HepG2 (cell line): ENCODE measurements around the gene BMI1. TPM values are rescaled to one million over a fixed set of nuclear protein-coding genes. Genes with fewer than 3 reads are reported as not detected.

ENCODE experiments used
- MED13 ChIP-seq: sonication (generic); formaldehyde crosslinking; IDR thresholded peaks from 2 replicates; pipeline ENCODE4 v1.5.0; 2020; ENCODE audit warnings: missing genetic modification reagents
- MXD3 ChIP-seq: IDR thresholded peaks from 2 replicates; pipeline ENCODE4 v1.6.1; 2016; ENCODE audit warnings: mild to moderate bottlenecking, missing biosample characterization, missing genetic modification reagents
- MXD4 ChIP-seq: IDR thresholded peaks from 2 replicates; pipeline ENCODE4 v1.6.1; 2016; ENCODE audit warnings: mild to moderate bottlenecking, missing biosample characterization, missing genetic modification reagents
- RFXAP ChIP-seq: sonication (generic); formaldehyde crosslinking; IDR thresholded peaks from 2 replicates; pipeline ENCODE4 v1.4.0; 2020; ENCODE audit warnings: missing genetic modification reagents, borderline replicate concordance
- SMARCE1 ChIP-seq: fragments of 450-650 bp; IDR thresholded peaks from 2 replicates; pipeline ENCODE4 v1.6.1; 2017; ENCODE audit warnings: borderline replicate concordance
- SP1 ChIP-seq, 2 experiments: fragments of 450-650 bp in 1 of 2; sonication (generic) in 1 of 2; formaldehyde crosslinking in 1 of 2; IDR thresholded peaks; 2 replicates each; pipeline versions ENCODE4 v1.4.0 to v1.6.1; 2016 to 2020; ENCODE audit warnings: missing genetic modification reagents in 1 of 2
- ZNF225 ChIP-seq: sonication (generic); formaldehyde crosslinking; IDR thresholded peaks from 2 replicates; pipeline ENCODE4 v1.4.0; 2020; ENCODE audit warnings: mild to moderate bottlenecking, missing genetic modification reagents
- ZNF512B ChIP-seq: sonication (generic); formaldehyde crosslinking; IDR thresholded peaks from 2 replicates; pipeline ENCODE4 v1.5.1; 2020; ENCODE audit warnings: missing genetic modification reagents, mild to moderate bottlenecking, borderline replicate concordance
- ZNF672 ChIP-seq: sonication (generic); formaldehyde crosslinking; IDR thresholded peaks from 2 replicates; pipeline ENCODE4 v1.8.1; 2022; ENCODE audit warnings: missing genetic modification reagents
- polyA plus RNA-seq, 8 experiments: library from polyadenylated mRNA; depleted of rRNA in 3 of 8; stranded (reverse) in 7 of 8; unstranded in 1 of 8; fragments of >200 nt; fragmentation: Illumina TruSeq in 4 of 8; extraction: Trizol in 4 of 8; gene quantifications; 2 replicates each; pipeline versions ENCODE4 v1.2.1 to v1.2.3, GENCODE V29; 2011 to 2016; ENCODE audit warnings: low read depth in 4 of 8, missing spikeins in 1 of 8, mixed read lengths in 1 of 8; ENCODE audit not compliant: insufficient read depth in 1 of 8
- total RNA-seq, 5 experiments: library from RNA; depleted of rRNA; stranded (reverse); fragments of >200 nt; fragmentation: Illumina TruSeq; extraction: Trizol; gene quantifications; 2 replicates each; pipeline ENCODE4 v1.2.3, GENCODE V29; 2016; ENCODE audit warnings: low read depth in 1 of 5

BMI1 gene
- total and polyA plus RNA-seq, 2 of the 13 experiments (the other 11 are each of a cell fraction or from before 2014, with no cell fraction given): 30.5 to 44.0 TPM

- TF ChIP-seq MXD3 (0 out of 2 replicates have a peak, but pooled peaks have one; percentile 26), SP1 (IDR thresholded peaks at IDR 0.05) (no peak), SP1 (CRISPR knock-in tag; IDR thresholded peaks at IDR 0.05) (no peak), ZNF225 (CRISPR knock-in tag) (no peak), ZNF512B (CRISPR knock-in tag) (no peak), MED13 (no peak), ZNF672 (CRISPR knock-in tag) (0 out of 2 replicates have a peak, but pooled peaks have one; percentile 31), MXD4 (CRISPR knock-in tag) (no peak), SMARCE1 (no peak), RFXAP (no peak)
Observed at GRCh38 chr10:22340329-22341189, 19.7 kb downstream of the BMI1 start (continued).
